GM18502 (cell line): ENCODE data around the gene HRG.
"Not testable (repeated sequence)": the region's sequence is repeated elsewhere in the genome, so short reads cannot be mapped to it uniquely, and the experiment has no call there.

ENCODE experiments used
- ATAC-seq: cut with Tn5 transposase; IDR thresholded peaks from one replicate; pipeline ENCODE4 v1.9.1; 2021; ENCODE audit warnings: mild to moderate bottlenecking; ENCODE audit not compliant: unreplicated experiment, poor library complexity

HRG gene

DNA sequence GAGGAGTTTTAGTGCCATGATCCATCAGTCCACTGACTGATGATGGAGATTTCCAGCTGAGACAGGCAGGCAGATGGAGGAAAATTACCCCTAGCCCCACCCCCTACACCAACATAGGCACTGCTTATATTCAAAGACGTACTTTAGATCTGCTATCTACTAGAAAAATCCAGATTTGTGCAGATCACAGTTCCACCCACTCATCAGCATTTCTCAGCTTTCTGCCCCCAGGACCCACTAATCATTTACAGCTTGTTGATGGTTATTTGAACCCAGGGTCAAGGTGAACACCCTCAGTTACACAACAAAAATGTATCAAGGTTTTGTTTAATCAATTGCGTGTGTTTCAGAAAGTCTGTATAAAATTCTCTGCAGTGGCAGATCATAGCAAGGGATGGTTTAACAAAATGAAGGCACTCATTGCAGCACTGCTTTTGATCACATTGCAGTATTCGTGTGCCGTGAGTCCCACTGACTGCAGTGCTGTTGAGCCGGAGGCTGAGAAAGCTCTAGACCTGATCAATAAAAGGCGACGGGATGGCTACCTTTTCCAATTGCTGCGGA is at the start of gene HRG:
Gene HRG (plus strand): TSS at position 390 of the 564 bp plus-strand sequence. CDS start 18 bp downstream, at position 408.
- ATAC-seq, result no peak

GRCh38 chr3:186616299-186616617 is 49.6 kb upstream of the HRG start:
- no peak for ATAC-seq

- peak; percentile 96 for ATAC-seq
These were observed 48.5 kb upstream of the HRG start for GRCh38 chr3:186617036-186617946.

GRCh38 chr3:186618318-186618938 is 47.4 kb upstream of the HRG start:
- no peak for ATAC-seq

GRCh38 chr3:186619787-186620212 is 46.0 kb upstream of the HRG start:
- ATAC-seq, result no peak

DNA sequence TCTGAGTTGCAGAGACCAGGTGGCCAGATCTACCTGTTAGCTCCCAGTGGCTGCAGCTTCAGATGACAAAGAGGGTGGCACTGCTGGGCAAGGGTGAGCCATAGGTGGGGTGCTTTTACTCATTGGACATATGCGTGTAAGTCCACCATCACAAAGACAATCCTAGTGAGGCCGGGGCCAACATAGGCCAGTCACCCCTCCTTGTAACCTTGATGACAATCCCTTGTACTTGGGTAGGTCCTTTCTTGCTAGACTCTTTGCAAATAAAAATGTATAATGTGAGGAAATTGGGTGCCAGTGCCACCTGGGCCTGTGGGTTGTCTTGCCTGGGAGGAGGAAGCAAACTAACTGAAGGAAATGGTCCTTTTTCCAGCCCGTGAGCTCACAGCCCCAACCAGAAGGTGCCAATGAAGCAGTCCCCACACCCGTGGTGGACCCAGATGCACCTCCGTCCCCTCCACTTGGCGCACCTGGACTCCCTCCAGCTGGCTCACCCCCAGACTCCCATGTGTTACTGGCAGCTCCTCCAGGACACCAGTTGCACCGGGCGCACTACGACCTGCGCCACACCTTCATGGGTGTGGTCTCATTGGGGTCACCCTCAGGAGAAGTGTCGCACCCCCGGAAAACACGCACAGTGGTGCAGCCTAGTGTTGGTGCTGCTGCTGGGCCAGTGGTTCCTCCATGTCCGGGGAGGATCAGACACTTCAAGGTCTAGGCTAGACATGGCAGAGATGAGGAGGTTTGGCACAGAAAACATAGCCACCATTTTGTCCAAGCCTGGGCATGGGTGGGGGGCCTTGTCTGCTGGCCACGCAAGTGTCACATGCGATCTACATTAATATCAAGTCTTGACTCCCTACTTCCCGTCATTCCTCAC is 45.4 kb upstream of the HRG start:
- ATAC-seq, result no peak

GRCh38 chr3:186621894-186622650 is 43.7 kb upstream of the HRG start:
- ATAC-seq, result no peak

- ATAC-seq, result no peak
These were observed 43.0 kb upstream of the HRG start for GRCh38 chr3:186622651-186623310.

- ATAC-seq, result no peak
These were observed 41.2 kb upstream of the HRG start for GRCh38 chr3:186624598-186624997.

DNA sequence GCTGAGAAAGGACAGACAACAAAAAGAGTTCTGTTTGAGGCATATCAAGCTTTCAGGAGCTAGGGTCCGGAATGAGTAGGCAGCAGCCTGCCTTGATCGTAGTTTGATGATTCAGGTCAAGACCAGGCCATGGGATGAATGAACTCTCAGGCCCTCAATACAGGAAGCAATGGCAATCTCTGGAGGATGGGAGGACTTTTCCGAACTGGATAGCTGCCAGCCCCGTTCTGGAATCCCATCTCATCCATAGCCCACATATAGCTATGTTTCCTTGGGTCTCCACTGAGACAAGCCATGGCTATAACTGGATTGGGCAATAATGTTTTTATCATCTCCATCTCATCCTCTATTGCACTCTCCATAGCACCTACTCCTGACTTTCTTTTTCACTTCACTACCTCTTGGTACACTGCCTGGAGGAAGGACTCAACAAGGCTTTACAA is 40.2 kb upstream of the HRG start:
- ATAC-seq, result no peak

DNA sequence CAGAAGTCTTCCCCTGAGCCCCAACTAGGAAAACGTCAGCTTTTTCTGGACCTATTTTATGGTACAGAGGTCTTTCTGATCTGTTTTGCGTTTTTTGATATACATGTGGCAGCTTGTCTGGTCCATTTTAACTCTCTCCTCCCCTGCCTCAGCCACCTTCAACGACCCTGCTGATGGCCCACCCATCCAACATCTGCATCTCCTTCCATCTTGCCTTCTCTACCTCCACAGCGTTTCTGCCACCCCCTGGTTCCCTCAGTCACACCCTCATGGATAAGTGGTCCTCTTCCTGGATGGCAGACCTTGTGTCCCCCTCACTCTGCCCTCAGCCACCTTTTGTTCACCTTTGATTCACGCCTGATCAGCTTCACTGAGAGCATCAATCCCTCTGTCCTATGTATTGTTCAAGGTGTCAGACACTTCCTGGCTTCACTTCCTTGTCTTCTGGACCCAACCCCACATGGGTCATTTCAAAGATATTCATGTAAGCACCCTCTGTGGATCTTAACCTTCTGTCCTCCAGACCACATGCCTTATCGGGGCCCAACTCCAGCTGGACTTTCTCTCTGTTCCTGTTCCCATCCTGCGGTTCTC is 39.5 kb upstream of the HRG start:
- no peak for ATAC-seq

GRCh38 chr3:186627852-186628414 is 37.9 kb upstream of the HRG start:
- no peak for ATAC-seq

- no peak for ATAC-seq
These were observed 37.1 kb upstream of the HRG start for GRCh38 chr3:186628756-186629155.

DNA sequence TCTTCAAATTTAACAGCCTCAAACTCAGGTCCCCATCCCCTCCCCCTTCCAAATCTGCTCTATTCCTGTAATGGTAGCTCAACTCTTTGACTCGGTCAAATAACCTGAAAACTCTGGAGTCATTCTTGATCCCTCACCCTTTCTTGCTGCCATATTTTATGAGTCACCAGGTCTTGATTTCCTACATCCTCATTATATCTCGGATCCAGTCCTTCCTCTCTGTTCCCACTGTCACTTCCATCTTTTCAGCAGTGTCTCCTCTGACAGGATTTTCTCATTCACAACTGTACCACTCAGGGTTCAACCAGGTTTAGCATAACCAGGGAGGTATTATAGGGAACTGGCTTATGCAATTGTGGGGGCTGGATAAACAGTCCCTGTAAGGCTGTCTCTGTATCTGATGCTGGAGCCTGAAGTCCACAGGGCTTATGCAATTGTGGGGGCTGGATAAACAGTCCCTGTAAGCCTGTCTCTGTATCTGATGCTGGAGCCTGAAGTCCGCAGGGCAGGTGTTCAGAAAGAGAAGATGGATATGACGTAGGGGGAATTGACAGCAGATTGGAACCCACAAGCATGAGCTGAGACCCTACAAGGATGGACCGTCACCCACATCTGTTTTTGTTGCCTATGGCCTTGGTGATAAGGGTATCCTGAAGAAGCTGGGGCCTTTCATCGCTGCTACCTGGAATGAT is 34.7 kb upstream of the HRG start:
- no peak for ATAC-seq

- ATAC-seq, result no peak
These were observed 32.3 kb upstream of the HRG start for GRCh38 chr3:186633481-186633880.

DNA sequence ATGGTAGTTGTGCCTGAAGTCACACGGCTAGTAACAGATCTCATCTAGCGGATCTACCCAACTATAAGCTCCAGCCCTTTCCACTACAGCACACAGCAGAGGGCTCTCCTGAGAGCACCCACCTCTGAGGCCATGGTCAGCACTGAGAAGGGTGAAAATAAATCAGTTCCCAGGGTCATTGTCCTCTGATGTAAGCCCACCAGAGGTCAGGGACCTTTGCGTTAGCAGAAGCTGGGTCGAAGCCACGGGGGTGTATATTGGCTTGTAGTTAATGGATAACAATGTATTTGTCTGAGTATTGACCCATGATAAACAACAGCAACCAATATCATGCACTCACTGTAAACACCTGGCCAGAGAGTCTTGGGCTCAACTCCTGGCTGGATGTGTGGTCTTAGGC is 31.6 kb upstream of the HRG start:
- not testable (repeated sequence) for ATAC-seq

- ATAC-seq, result no peak
These were observed 30.3 kb upstream of the HRG start for GRCh38 chr3:186635532-186635931.

DNA sequence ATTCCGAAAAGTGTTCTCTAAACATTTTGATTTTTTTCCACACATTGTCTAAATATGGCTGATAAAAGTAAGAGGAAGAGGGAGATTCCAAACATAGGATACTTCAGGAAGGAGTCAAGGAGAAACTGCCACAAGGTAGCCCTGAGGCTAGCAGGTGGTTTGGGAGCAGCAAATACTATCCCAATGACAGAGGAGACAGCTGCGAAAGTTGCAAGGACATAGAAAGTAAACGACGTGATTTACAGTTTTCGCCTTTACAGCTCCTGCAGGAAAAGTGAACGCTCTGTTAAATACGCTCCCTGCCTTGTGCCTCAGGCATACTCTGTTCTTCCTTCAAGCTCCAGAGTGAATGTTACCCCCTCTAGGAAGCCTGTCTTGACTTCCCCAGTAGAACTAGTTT is 29.3 kb upstream of the HRG start:
- no peak for ATAC-seq
